ENCODE measurements around the gene PROCR.

The PROCR gene

GRCh38 chr20:35147575-35148071 lies 24.2 kb upstream of the PROCR start:
- TF ChIP-seq ZBTB7A (IDR thresholded peaks at IDR 0.05; ENCODE audit: low read depth): peak; percentile 36; the same call in 1 of the 2 replicates

- TF ChIP-seq CEBPB (IDR thresholded peaks at IDR 0.05) (no peak), USF1 (IDR thresholded peaks at IDR 0.05) (no peak), TCF12 (IDR thresholded peaks at IDR 0.05; ENCODE audit: low read depth) (no peak), CREB1 (IDR thresholded peaks at IDR 0.05; ENCODE audit: low read depth) (no peak), ZBTB7A (IDR thresholded peaks at IDR 0.05; ENCODE audit: low read depth) (no peak), TEAD4 (IDR thresholded peaks at IDR 0.05) (no peak), EGR1 (IDR thresholded peaks at IDR 0.05) (no peak), NFIC (IDR thresholded peaks at IDR 0.05) (no peak), EP300 (IDR thresholded peaks at IDR 0.05; ENCODE audit: borderline replicate concordance) (no peak), YY1 (IDR thresholded peaks at IDR 0.05; ENCODE audit: low read depth) (no peak), RAD21 (IDR thresholded peaks at IDR 0.05; ENCODE audit: low read depth) (no peak)
Observed at GRCh38 chr20:35150846-35151579, 20.9 kb upstream of the PROCR start.

GRCh38 chr20:35151736-35152135 lies 20.1 kb upstream of the PROCR start:
- TF ChIP-seq TAF1 (IDR thresholded peaks at IDR 0.05; ENCODE audit: low read depth): no peak
- TF ChIP-seq NFIC (IDR thresholded peaks at IDR 0.05): no peak
- TF ChIP-seq TCF12 (IDR thresholded peaks at IDR 0.05; ENCODE audit: low read depth): no peak
- TF ChIP-seq FOXM1 (IDR thresholded peaks at IDR 0.05; ENCODE audit: borderline replicate concordance, low read depth): no peak
- TF ChIP-seq YY1 (IDR thresholded peaks at IDR 0.05; ENCODE audit: low read depth): no peak
- no peak for TF ChIP-seq MAX (IDR thresholded peaks at IDR 0.05)
- TF ChIP-seq TEAD4 (IDR thresholded peaks at IDR 0.05): no peak
- TF ChIP-seq ZBTB7A (IDR thresholded peaks at IDR 0.05; ENCODE audit: low read depth): no peak
- no peak for TF ChIP-seq EGR1 (IDR thresholded peaks at IDR 0.05)
- TF ChIP-seq CEBPB (IDR thresholded peaks at IDR 0.05): no peak
- no peak for TF ChIP-seq CREB1 (IDR thresholded peaks at IDR 0.05; ENCODE audit: low read depth)
- TF ChIP-seq USF1 (IDR thresholded peaks at IDR 0.05): no peak
- TF ChIP-seq EP300 (IDR thresholded peaks at IDR 0.05; ENCODE audit: borderline replicate concordance): no peak
- no peak for TF ChIP-seq RAD21 (IDR thresholded peaks at IDR 0.05; ENCODE audit: low read depth)

- no peak for TF ChIP-seq YY1 (IDR thresholded peaks at IDR 0.05; ENCODE audit: low read depth)
- TF ChIP-seq MAX (IDR thresholded peaks at IDR 0.05): no peak
- no peak for TF ChIP-seq NFIC (IDR thresholded peaks at IDR 0.05)
- no peak for TF ChIP-seq USF1 (IDR thresholded peaks at IDR 0.05)
- no peak for TF ChIP-seq CREB1 (IDR thresholded peaks at IDR 0.05; ENCODE audit: low read depth)
- no peak for TF ChIP-seq RAD21 (IDR thresholded peaks at IDR 0.05; ENCODE audit: low read depth)
Observed at GRCh38 chr20:35155936-35156335, 15.9 kb upstream of the PROCR start.

GRCh38 chr20:35156978-35157377 lies 14.9 kb upstream of the PROCR start:
- TF ChIP-seq CREB1 (IDR thresholded peaks at IDR 0.05; ENCODE audit: low read depth): no peak
- no peak for TF ChIP-seq USF1 (IDR thresholded peaks at IDR 0.05)
- TF ChIP-seq FOXM1 (IDR thresholded peaks at IDR 0.05; ENCODE audit: borderline replicate concordance, low read depth): no peak
- no peak for TF ChIP-seq CEBPB (IDR thresholded peaks at IDR 0.05)
- TF ChIP-seq MAX (IDR thresholded peaks at IDR 0.05): no peak
- TF ChIP-seq REST (IDR thresholded peaks at IDR 0.05; ENCODE audit: low read depth): no peak
- no peak for TF ChIP-seq TEAD4 (IDR thresholded peaks at IDR 0.05)
- no peak for TF ChIP-seq ZBTB7A (IDR thresholded peaks at IDR 0.05; ENCODE audit: low read depth)
- no peak for TF ChIP-seq TCF12 (IDR thresholded peaks at IDR 0.05; ENCODE audit: low read depth)
- TF ChIP-seq NFIC (IDR thresholded peaks at IDR 0.05): no peak

- no peak for TF ChIP-seq EGR1 (IDR thresholded peaks at IDR 0.05)
- TF ChIP-seq MAX (IDR thresholded peaks at IDR 0.05): no peak
- TF ChIP-seq REST (IDR thresholded peaks at IDR 0.05; ENCODE audit: low read depth): no peak
- no peak for TF ChIP-seq YY1 (IDR thresholded peaks at IDR 0.05; ENCODE audit: low read depth)
- TF ChIP-seq NFIC (IDR thresholded peaks at IDR 0.05): no peak
- no peak for TF ChIP-seq TAF1 (IDR thresholded peaks at IDR 0.05; ENCODE audit: low read depth)
- no peak for TF ChIP-seq CREB1 (IDR thresholded peaks at IDR 0.05; ENCODE audit: low read depth)
Observed at GRCh38 chr20:35165221-35166185, 6.4 kb upstream of the PROCR start.
